Endothelial cell of umbilical vein (primary cell): Measurements from ENCODE around the gene SLIT1. TPM values are rescaled to one million over a fixed set of nuclear protein-coding genes. Genes with fewer than 3 reads are reported as not detected.

Experiments used
- BruUV-seq: library from RNA; stranded (reverse); fragments of 400-500 nt; replicated peaks from 2 replicates; lab custom pipeline; 2021; lab: Mats Ljungman, UMichigan
- CTCF ChIA-PET: fragments of 300-600, 350-600 bp; sonication (Branson Sonifier 250); formaldehyde crosslinking; loops from one replicate; lab custom pipeline; 2021; ENCODE audit warnings: antibody characterized with exemption, inconsistent platforms; lab: Charles Lee
- POLR2A ChIA-PET: fragments of 300-600, 350-600 bp; sonication (Branson Sonifier 250); formaldehyde crosslinking; loops from one replicate; lab custom pipeline; 2021; ENCODE audit warnings: antibody characterized with exemption, inconsistent platforms; lab: Charles Lee
- DNase-seq: peaks from one replicate; pipeline ENCODE4 v3.0.0-alpha.2; 2011; ENCODE audit warnings: low read depth, low spot score
- FAIRE-seq: peaks from 2 replicates; lab custom pipeline; 2011; peaks lifted over from hg19 to GRCh38; lab: Jason Lieb, UNC
- H2AFZ ChIP-seq: 2 replicates; pipeline ENCODE4 v1.6.0; 2012; ENCODE audit warnings: low read depth, low read length, control low read depth, inconsistent platforms
- H3K27ac ChIP-seq: 2 replicates; pipeline ENCODE4 v1.5.1; 2011; ENCODE audit warnings: low read depth, mild to moderate bottlenecking, control low read depth, low read length, moderate library complexity; ENCODE audit not compliant: insufficient read depth
- H3K27me3 ChIP-seq, 2 experiments: 2 replicates each; pipeline versions ENCODE4 v1.6.0 to v1.6.1; 2011; ENCODE audit warnings: low read length in 2 of 2, mixed read lengths in 1 of 2; ENCODE audit not compliant: control insufficient read depth in 2 of 2, insufficient read depth in 2 of 2
- H3K36me3 ChIP-seq, 2 experiments: 2 replicates in 1 of 2; 3 replicates in 1 of 2; pipeline ENCODE4 v1.5.1; 2011; ENCODE audit warnings: low read length in 2 of 2, mild to moderate bottlenecking in 1 of 2, moderate library complexity in 1 of 2; ENCODE audit not compliant: control insufficient read depth in 2 of 2, insufficient read depth in 2 of 2; ENCODE audit errors: extremely low read depth in 1 of 2
- H3K4me1 ChIP-seq: 3 replicates; pipeline ENCODE4 v1.5.1; 2011; ENCODE audit warnings: mild to moderate bottlenecking, low read length; ENCODE audit not compliant: control insufficient read depth, insufficient read depth; ENCODE audit errors: extremely low read depth
- H3K4me2 ChIP-seq: 2 replicates; pipeline ENCODE4 v1.6.1; 2011; ENCODE audit warnings: low read length, control low read depth, mixed read lengths; ENCODE audit not compliant: insufficient read depth
- H3K4me3 ChIP-seq, 3 experiments: fragments of 200-600 bp in 1 of 3; sonication (generic), shearing (Covaris generic) in 1 of 3; replicated peaks in 1 of 3; 2 replicates each; pipeline ENCODE4 v1.5.1; 2011 to 2016; ENCODE audit warnings: control low read depth in 3 of 3, low read length in 3 of 3, mild to moderate bottlenecking in 2 of 3, inconsistent platforms in 1 of 3, low read depth in 1 of 3, moderate library complexity in 1 of 3; ENCODE audit not compliant: insufficient read depth in 1 of 3
- H3K79me2 ChIP-seq: 2 replicates; pipeline ENCODE4 v1.6.0; 2012; ENCODE audit warnings: low read length, inconsistent platforms; ENCODE audit not compliant: control insufficient read depth, insufficient read depth
- H3K9ac ChIP-seq: replicated peaks from 2 replicates; pipeline ENCODE3; 2011; ENCODE audit warnings: low read length, control low read depth; ENCODE audit not compliant: insufficient read depth; ENCODE audit errors: extremely low read depth
- H3K9me1 ChIP-seq: replicated peaks from 3 replicates; pipeline ENCODE4 v1.6.0; 2011; ENCODE audit warnings: mild to moderate bottlenecking, low read length; ENCODE audit not compliant: control insufficient read depth, insufficient read depth; ENCODE audit errors: extremely low read depth
- H3K9me3 ChIP-seq: replicated peaks from 2 replicates; pipeline ENCODE4 v1.5.1; 2012; ENCODE audit warnings: low read length, inconsistent platforms; ENCODE audit not compliant: control insufficient read depth, insufficient read depth
- H4K20me1 ChIP-seq: replicated peaks from 2 replicates; pipeline ENCODE3; 2011; ENCODE audit warnings: mild to moderate bottlenecking, low read length; ENCODE audit not compliant: control insufficient read depth, insufficient read depth; ENCODE audit errors: extremely low read depth
- EZH2 ChIP-seq: IDR thresholded peaks from 2 replicates; pipeline ENCODE4 v1.6.1; 2012; ENCODE audit warnings: borderline replicate concordance, low read depth, mild to moderate bottlenecking, moderate library complexity, low read length, inconsistent platforms; ENCODE audit not compliant: severe bottlenecking
- FOS ChIP-seq: IDR thresholded peaks from 2 replicates; pipeline ENCODE4 v1.6.1; 2011; ENCODE audit warnings: mild to moderate bottlenecking, low read length, moderate library complexity, borderline replicate concordance; ENCODE audit not compliant: insufficient read depth
- GATA2 ChIP-seq: IDR thresholded peaks from 2 replicates; pipeline ENCODE4 v1.7.0; 2011; ENCODE audit warnings: low read depth, mild to moderate bottlenecking, moderate library complexity, mixed read lengths, low read length; ENCODE audit not compliant: insufficient read length, insufficient read depth
- JUN ChIP-seq: IDR thresholded peaks from 2 replicates; pipeline ENCODE4 v1.6.1; 2011; ENCODE audit warnings: borderline replicate concordance, low read depth; ENCODE audit not compliant: insufficient read length, insufficient read depth
- MYC ChIP-seq: IDR thresholded peaks from one replicate; pipeline ENCODE4 v1.6.1; 2011; ENCODE audit warnings: mild to moderate bottlenecking, low read depth, low read length
- POLR2A ChIP-seq: IDR thresholded peaks from 2 replicates; pipeline ENCODE4 v1.6.1; 2012; ENCODE audit warnings: low read depth, mild to moderate bottlenecking, control low read depth, low read length
- POLR2AphosphoS5 ChIP-seq: IDR thresholded peaks from 2 replicates; pipeline ENCODE4 v1.6.1; 2012; ENCODE audit warnings: low read depth, mild to moderate bottlenecking, control low read depth, low read length, moderate library complexity; ENCODE audit not compliant: insufficient read depth
- dilution Hi-C: fragments of 300-500 bp; cut with MboI; formaldehyde crosslinking; loops from one replicate; pipeline ENCODE4 v1.15.0; 2019; ENCODE audit warnings: low sequenced_read_pairs; ENCODE audit not compliant: extremely low pct_ligation_motif_present
- intact Hi-C: fragments of 100-400 bp; cut with micrococcal nuclease; formaldehyde crosslinking; loops from one replicate; pipeline ENCODE4 v1.10.0; 2022
- polyA plus RNA-seq, 4 experiments: library from polyadenylated mRNA; depleted of rRNA in 3 of 4; stranded (reverse) in 3 of 4; unstranded in 1 of 4; fragments of >200 nt; gene quantifications; 2 replicates each; pipeline versions ENCODE4 v1.2.1 to v1.2.3, GENCODE V29; 2011 to 2012; ENCODE audit warnings: missing spikeins in 1 of 4
- total RNA-seq: library from RNA; stranded (reverse); gene quantifications from 2 replicates; pipeline ENCODE4 v1.2.3, GENCODE V29; 2021
- TF ChIP-seq, protein P1 (sequence below): IDR thresholded peaks from 2 replicates; pipeline ENCODE4 v1.6.1; 2011; ENCODE audit not compliant: insufficient read depth, insufficient read length
- TF ChIP-seq, protein P2 (sequence below), 2 donors: IDR thresholded peaks; 1 replicate in 1 of 2; 2 replicates in 1 of 2; pipeline ENCODE4 v1.5.1; 2011; ENCODE audit warnings: low read length in 2 of 2, mild to moderate bottlenecking in 2 of 2, moderate library complexity in 2 of 2, control low read depth in 1 of 2, inconsistent platforms in 1 of 2, low read depth in 1 of 2; ENCODE audit not compliant: insufficient read depth in 1 of 2; ENCODE audit errors: extremely low read depth in 1 of 2

SLIT1 gene
- total and polyA plus RNA-seq, 2 donors (not counting 3 experiments of a cell fraction or from before 2014, with no cell fraction given), result 0.04 to 0.20 TPM

GRCh38 chr10:96991313-96991841 lies 194.4 kb downstream of the SLIT1 start:
- Histone ChIP-seq H3K9ac (no peak overlapping the region), H3K79me2 (no peaks in the 10 kb centered on the region), H3K9me3 (no peaks in the 10 kb centered on the region), H3K27ac (no peak overlapping the region), H3K4me1 (no peaks in the 10 kb centered on the region), H3K4me3 (no peak overlapping the region), H2AFZ (no peak overlapping the region), H3K36me3 (no peaks in the 10 kb centered on the region), H3K9me1 (no peaks in the 10 kb centered on the region), H4K20me1 (no peaks in the 10 kb centered on the region), H3K27me3 (no peaks in the 10 kb centered on the region), H3K4me2 (no peak overlapping the region)
- FAIRE-seq, result no peak
- intact Hi-C loops, result no loop called here
- DNase-seq, result no peak
- ChIA-PET POLR2A (no interaction called here), CTCF (interaction anchor here (2.5 kb wide), 1 partner anchor 34 kb away, joined by 9 read pairs; no protein-coding TSS in a partner anchor)
- dilution Hi-C loops, result no loop called here
- TF ChIP-seq EZH2 (no peak), JUN (no peak), MYC (no peak), POLR2A (no peak), FOS (no peak), GATA2 (no peak), POLR2AphosphoS5 (no peak)
- TF ChIP-seq, protein P1, sequence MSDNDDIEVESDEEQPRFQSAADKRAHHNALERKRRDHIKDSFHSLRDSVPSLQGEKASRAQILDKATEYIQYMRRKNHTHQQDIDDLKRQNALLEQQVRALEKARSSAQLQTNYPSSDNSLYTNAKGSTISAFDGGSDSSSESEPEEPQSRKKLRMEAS, result no peak
- TF ChIP-seq, protein P2, sequence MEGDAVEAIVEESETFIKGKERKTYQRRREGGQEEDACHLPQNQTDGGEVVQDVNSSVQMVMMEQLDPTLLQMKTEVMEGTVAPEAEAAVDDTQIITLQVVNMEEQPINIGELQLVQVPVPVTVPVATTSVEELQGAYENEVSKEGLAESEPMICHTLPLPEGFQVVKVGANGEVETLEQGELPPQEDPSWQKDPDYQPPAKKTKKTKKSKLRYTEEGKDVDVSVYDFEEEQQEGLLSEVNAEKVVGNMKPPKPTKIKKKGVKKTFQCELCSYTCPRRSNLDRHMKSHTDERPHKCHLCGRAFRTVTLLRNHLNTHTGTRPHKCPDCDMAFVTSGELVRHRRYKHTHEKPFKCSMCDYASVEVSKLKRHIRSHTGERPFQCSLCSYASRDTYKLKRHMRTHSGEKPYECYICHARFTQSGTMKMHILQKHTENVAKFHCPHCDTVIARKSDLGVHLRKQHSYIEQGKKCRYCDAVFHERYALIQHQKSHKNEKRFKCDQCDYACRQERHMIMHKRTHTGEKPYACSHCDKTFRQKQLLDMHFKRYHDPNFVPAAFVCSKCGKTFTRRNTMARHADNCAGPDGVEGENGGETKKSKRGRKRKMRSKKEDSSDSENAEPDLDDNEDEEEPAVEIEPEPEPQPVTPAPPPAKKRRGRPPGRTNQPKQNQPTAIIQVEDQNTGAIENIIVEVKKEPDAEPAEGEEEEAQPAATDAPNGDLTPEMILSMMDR (IDR thresholded peaks at IDR 0.05; ENCODE audit: extremely low read depth in 1 of 2, insufficient read depth in 1 of 2, low read depth in 1 of 2, low read length in 2 of 2), result no peak
- no TSS peak for BruUV-seq
